ENCODE measurements around the gene LAMTOR1.
"Not testable (repeated sequence)": the region's sequence is repeated elsewhere in the genome, so short reads cannot be mapped to it uniquely, and the experiment has no call there.

Gene LAMTOR1

DNA sequence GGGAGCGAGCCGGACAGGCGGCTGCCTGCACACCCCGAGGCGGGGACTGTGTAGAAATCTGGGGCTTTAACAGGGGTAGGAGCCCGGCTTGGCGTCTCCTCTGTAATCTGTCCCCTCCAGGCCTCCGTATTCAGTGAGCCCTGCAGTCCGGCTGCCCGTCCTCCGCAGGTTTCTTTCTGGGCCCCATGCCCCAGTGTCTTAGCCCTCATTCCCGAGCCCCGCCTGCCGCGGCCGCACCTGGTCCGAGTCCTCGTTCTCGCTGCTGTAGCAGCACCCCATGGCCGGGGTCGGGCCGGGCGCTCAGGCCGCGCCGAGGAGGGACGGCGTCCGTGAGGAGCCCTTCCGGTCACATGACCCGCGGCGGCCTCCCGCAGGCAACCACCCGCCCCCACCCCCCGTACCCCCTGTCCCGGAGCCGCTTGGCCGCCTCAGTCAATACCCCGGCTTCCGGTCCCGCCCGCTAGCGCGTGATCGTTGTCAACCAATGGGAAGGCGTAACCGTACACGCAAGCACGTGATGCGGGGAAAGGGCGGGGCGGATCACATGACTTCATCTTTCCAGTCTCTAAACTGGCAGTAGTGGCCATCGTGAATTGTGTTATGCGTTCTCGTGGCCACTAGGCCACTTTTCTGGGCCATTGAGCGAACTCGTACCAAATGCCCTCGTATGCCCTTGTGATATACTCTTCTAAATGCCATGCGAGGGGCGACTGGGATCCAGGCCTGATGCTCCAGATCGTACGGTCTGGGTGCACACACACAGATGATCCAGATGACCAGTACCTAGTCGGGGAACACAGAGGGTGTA, at the start of gene LAMTOR1:
Gene LAMTOR1, minus strand, starts transcription at position 352 of the 808 bp plus-strand sequence. Its CDS starts 73 bp downstream, at position 279.
- in situ Hi-C loops (cut with HindIII; ENCODE audit: low pct_unique_long_range_greater_than_20kb, low sequenced_read_pairs) = no loop called here

DNA sequence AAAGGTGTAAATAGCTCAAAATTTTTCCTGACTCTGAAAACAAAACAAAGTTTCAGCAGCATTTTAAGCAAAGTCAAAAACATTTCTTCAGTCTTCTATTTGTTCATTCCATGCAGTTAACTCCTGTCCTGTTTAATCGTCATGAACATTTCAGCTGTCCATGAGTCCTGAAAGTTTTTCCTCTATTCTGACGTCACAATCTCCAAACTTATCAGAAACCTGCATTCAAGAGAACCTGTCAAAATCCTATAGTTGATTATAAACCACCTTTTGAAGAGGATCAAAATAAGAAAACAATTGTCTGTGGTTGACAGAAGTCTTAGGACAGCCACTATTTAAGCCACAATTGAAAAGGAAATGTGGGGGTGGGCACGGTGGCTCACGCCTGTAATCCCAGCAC, 47.8 kb upstream of the LAMTOR1 start:
- no peak for DNase-seq (ENCODE audit: low read depth in 1 of 2, low spot score in 1 of 2)
- no peak for TF ChIP-seq JUND (IDR thresholded peaks at IDR 0.05; ENCODE audit: low read depth)
- in situ Hi-C loops (cut with HindIII; ENCODE audit: low pct_unique_long_range_greater_than_20kb, low sequenced_read_pairs) = no loop called here

More for the DNA sequence above, at the start of gene LAMTOR1:
- DNase-seq (ENCODE audit: low read depth in 1 of 2, low spot score in 1 of 2) = peak; percentile 88 to 100
- TF ChIP-seq JUND (IDR thresholded peaks at IDR 0.05; ENCODE audit: low read depth) = no peak

GRCh38 chr11:72146625-72147024, 43.5 kb upstream of the LAMTOR1 start:
- in situ Hi-C loops (cut with HindIII; ENCODE audit: low pct_unique_long_range_greater_than_20kb, low sequenced_read_pairs) = no loop called here
- TF ChIP-seq JUND (IDR thresholded peaks at IDR 0.05; ENCODE audit: low read depth) = no peak
- no peak for DNase-seq (ENCODE audit: low read depth in 1 of 2, low spot score in 1 of 2)

DNA sequence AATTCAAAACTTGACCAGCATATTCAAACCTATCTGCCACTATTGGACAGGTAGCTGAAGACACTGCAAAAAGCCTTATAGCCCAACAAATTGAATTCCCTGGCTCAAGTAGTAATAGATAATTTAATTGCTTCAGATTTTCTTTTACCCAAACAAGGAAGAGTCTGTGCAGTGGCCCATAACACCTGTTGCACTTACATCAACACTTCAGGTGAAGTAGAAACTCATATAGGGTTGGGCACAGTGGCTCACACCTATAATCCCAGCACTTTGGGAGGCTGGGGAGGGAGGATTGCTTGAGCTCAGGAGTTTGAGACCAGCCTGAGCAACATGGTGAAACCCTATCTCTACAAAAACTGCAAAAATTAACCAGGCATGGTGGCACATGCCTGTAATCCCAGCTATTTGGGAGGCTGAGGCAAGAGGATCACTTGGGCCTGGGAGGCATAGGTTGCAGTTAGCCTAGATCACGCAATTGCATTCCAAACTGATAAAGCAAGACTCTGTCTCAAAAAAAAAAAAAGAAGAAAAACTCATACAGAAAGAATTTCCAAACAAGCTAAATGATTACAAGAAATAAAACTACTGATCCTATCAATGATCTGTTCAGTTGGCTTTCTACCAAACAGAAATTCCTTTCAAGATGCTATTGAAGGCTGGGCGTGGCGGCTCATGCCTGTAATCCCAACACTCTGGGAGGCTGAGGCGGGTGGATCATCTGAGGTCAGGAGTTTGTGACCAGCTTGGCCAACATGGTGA, 41.9 kb upstream of the LAMTOR1 start:
- no peak for TF ChIP-seq JUND (IDR thresholded peaks at IDR 0.05; ENCODE audit: low read depth)
- in situ Hi-C loops (cut with HindIII; ENCODE audit: low pct_unique_long_range_greater_than_20kb, low sequenced_read_pairs) = no loop called here
- no peak for DNase-seq (ENCODE audit: low read depth in 1 of 2, low spot score in 1 of 2)

GRCh38 chr11:72142543-72142942, 39.4 kb upstream of the LAMTOR1 start:
- DNase-seq (ENCODE audit: low read depth in 1 of 2, low spot score in 1 of 2); in situ Hi-C loops (cut with HindIII; ENCODE audit: low pct_unique_long_range_greater_than_20kb, low sequenced_read_pairs): not testable (repeated sequence)

- DNase-seq (ENCODE audit: low read depth in 1 of 2, low spot score in 1 of 2) = peak in 1 of 2 experiments; percentile 82
- in situ Hi-C loops (cut with HindIII; ENCODE audit: low pct_unique_long_range_greater_than_20kb, low sequenced_read_pairs) = not testable (repeated sequence)
These were observed 39.0 kb upstream of the LAMTOR1 start for GRCh38 chr11:72142086-72142485.

GRCh38 chr11:72141066-72141465, 38.0 kb upstream of the LAMTOR1 start:
- no peak for DNase-seq (ENCODE audit: low read depth in 1 of 2, low spot score in 1 of 2)
- in situ Hi-C loops (cut with HindIII; ENCODE audit: low pct_unique_long_range_greater_than_20kb, low sequenced_read_pairs) = no loop called here
- no peak for TF ChIP-seq JUND (IDR thresholded peaks at IDR 0.05; ENCODE audit: low read depth)

- no peak for TF ChIP-seq JUND (IDR thresholded peaks at IDR 0.05; ENCODE audit: low read depth)
- DNase-seq (ENCODE audit: low read depth in 1 of 2, low spot score in 1 of 2) = no peak
- in situ Hi-C loops (cut with HindIII; ENCODE audit: low pct_unique_long_range_greater_than_20kb, low sequenced_read_pairs) = no loop called here
These were observed 37.6 kb upstream of the LAMTOR1 start for GRCh38 chr11:72140661-72141060.

DNA sequence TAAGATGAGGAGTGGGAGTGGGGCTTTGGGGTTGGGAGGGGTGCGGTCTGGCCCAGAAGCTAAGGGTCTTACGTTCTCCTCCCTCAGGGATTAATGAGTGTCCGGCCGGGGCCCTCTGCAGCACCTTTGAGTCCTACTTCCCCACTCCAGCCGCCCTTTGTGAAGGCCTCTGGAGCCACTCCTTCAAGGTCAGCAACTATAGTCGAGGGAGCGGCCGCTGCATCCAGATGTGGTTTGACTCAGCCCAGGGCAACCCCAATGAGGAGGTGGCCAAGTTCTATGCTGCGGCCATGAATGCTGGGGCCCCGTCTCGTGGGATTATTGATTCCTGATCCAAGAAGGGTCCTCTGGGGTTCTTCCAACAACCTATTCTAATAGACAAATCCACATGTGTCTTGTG, 36.4 kb upstream of the LAMTOR1 start:
- DNase-seq (ENCODE audit: low read depth in 1 of 2, low spot score in 1 of 2) = no peak
- no peak for TF ChIP-seq JUND (IDR thresholded peaks at IDR 0.05; ENCODE audit: low read depth)
- in situ Hi-C loops (cut with HindIII; ENCODE audit: low pct_unique_long_range_greater_than_20kb, low sequenced_read_pairs) = no loop called here

DNA sequence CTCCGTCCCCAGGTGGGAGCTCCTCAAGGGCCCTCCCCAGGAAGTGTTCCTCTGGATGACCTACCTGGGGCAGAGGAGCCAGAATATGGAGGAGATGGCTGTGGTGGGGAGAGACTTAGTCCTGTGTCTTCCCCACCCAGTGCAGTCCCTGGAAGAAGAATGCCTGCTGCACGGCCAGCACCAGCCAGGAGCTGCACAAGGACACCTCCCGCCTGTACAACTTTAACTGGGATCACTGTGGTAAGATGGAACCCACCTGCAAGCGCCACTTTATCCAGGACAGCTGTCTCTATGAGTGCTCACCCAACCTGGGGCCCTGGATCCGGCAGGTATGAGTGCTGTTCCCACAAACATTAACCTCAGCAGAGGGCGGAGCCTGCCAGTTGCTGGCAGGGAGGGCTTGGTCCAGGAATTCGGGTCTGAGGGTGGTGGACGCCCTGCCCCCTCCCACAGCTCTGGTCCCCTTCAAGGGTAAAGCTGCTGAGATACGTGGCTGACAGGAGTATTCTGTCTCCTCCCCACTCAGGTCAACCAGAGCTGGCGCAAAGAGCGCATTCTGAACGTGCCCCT, 35.8 kb upstream of the LAMTOR1 start:
- DNase-seq (ENCODE audit: low read depth in 1 of 2, low spot score in 1 of 2) = no peak
- in situ Hi-C loops (cut with HindIII; ENCODE audit: low pct_unique_long_range_greater_than_20kb, low sequenced_read_pairs) = no loop called here
- TF ChIP-seq JUND (IDR thresholded peaks at IDR 0.05; ENCODE audit: low read depth) = no peak

- in situ Hi-C loops (cut with HindIII; ENCODE audit: low pct_unique_long_range_greater_than_20kb, low sequenced_read_pairs) = no loop called here
- DNase-seq (ENCODE audit: low read depth in 1 of 2, low spot score in 1 of 2) = no peak
- no peak for TF ChIP-seq JUND (IDR thresholded peaks at IDR 0.05; ENCODE audit: low read depth)
These were observed 33.7 kb upstream of the LAMTOR1 start for GRCh38 chr11:72136684-72137262.

DNA sequence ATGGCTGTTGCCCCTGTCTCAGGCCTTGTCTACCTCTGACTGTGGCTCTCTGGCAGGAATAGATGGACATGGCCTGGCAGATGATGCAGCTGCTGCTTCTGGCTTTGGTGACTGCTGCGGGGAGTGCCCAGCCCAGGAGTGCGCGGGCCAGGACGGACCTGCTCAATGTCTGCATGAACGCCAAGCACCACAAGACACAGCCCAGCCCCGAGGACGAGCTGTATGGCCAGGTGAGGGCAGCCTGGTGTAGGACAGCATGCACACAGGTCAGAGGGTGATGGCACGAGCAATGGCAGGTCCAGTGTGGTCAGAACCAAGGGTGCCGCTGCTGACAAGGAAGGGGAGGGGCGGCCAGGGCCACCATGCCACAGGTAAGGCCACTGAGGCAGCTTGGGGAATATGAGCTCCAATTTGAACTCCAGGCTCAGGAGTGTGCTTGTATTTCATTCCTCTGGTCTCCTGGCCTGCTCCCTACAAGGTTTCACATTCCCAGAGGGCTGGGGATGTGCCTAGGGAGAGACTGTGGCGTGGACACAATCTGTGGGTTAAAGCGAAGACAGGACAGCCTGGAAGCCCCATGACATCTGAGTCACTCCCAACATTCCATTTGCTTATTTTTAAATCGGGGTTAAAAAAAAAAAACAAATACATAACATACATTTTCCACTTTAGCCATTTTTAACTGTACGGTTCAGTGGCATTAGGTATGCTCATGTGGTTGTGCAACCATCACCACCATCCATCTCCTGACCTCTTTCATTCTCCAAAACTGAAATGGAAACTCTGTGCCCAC, 33.0 kb upstream of the LAMTOR1 start:
- in situ Hi-C loops (cut with HindIII; ENCODE audit: low pct_unique_long_range_greater_than_20kb, low sequenced_read_pairs) = no loop called here
- no peak for DNase-seq (ENCODE audit: low read depth in 1 of 2, low spot score in 1 of 2)

GRCh38 chr11:72135473-72135872, 32.4 kb upstream of the LAMTOR1 start, which contains the start of gene FOLR3:
Gene FOLR3, plus strand, starts transcription at chr11:72135725. Its CDS starts 228 bp downstream, at chr11:72135953.
- in situ Hi-C loops (cut with HindIII; ENCODE audit: low pct_unique_long_range_greater_than_20kb, low sequenced_read_pairs); DNase-seq (ENCODE audit: low read depth in 1 of 2, low spot score in 1 of 2): not testable (repeated sequence)

More for the DNA sequence above, 33.0 kb upstream of the LAMTOR1 start:
- no peak for TF ChIP-seq JUND (IDR thresholded peaks at IDR 0.05; ENCODE audit: low read depth)

Measured in T47D (cell line).